ENCODE data around the gene TRAPPC2.

Gene TRAPPC2

DNA sequence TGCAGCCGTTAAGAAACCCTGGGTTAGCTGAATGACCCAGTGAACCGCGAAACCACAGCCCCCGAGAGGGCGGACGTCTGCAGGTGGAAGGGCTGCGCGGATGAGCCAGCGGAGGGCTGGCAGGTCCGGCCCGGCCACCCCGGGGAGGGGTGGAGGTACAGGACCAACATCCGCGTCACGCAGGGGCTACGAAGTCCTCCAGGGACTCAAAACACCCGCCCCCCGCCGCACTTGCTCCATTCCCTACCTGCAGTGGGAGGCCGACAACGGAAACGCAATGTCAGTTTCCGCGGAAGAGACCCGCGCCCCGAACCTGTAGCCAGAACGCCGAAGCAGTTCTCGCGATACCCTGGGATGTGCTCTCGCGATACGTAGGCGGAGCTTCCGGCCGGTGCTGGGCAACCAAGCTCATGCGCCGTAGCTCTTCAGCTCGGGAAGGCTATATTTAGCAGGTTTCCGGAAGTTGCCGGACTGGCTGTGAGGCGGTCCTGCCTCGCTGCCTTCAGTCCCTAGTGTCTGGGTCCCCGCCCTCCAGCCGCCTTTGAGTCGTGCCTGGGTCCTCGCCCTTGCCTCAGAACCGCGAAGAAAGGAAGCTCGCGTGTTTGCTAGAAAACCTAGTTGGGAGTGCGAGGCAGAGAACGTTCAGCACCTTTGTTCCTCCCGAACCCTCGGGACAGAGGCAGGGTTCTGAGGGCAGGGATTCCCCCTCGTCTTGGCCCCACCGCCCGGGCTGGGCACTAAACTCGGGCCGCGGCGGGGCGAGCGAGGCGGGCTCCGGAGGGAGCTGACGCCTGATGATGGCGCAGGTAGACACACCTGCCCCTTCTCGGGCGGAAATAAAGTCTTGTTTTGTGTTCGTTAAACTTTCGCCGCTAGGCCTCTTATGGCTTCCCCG, at the start of gene TRAPPC2, which contains the start of gene OFD1:
TSS of gene TRAPPC2 (minus strand) at position 343 of the 895 bp plus-strand sequence. CDS start 14,657 bp downstream, outside the sequence.
TSS of gene OFD1 (plus strand) at position 471 of the 895 bp plus-strand sequence. CDS start at position 795, 324 bp downstream.
- TF ChIP-seq, protein P1, sequence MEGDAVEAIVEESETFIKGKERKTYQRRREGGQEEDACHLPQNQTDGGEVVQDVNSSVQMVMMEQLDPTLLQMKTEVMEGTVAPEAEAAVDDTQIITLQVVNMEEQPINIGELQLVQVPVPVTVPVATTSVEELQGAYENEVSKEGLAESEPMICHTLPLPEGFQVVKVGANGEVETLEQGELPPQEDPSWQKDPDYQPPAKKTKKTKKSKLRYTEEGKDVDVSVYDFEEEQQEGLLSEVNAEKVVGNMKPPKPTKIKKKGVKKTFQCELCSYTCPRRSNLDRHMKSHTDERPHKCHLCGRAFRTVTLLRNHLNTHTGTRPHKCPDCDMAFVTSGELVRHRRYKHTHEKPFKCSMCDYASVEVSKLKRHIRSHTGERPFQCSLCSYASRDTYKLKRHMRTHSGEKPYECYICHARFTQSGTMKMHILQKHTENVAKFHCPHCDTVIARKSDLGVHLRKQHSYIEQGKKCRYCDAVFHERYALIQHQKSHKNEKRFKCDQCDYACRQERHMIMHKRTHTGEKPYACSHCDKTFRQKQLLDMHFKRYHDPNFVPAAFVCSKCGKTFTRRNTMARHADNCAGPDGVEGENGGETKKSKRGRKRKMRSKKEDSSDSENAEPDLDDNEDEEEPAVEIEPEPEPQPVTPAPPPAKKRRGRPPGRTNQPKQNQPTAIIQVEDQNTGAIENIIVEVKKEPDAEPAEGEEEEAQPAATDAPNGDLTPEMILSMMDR (IDR thresholded peaks at IDR 0.05) = no peak

DNA sequence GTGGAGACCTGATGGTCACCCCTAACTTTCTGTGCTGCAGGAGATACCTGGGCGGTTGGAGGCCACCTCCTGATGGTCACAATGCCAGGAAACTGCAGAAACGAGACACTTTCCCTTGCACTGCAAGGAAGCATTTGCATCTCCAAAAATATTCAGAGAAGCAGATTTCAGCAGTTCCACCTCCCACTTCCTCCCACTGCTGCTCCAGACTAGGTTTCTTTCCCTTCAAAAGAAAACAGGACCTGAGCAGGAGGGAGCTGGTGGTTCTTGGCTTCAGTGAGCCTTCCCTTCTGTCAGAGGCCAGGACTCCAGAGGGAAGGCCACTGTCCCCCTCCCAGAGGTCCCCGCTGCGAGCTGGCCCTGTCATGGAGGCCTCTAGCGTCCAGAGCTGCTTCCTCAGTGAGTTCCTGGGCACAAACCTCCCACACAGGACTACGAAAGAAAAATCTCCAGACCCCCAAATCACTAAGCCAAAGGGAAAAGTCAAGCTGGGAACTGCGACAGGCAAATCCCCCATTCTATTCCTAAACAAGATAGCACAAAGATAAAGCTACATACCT, 46.5 kb upstream of the TRAPPC2 start:
- TF ChIP-seq, protein P1 (IDR thresholded peaks at IDR 0.05) = no peak

GRCh38 chrX:13778916-13779315, 44.5 kb upstream of the TRAPPC2 start:
- TF ChIP-seq, protein P1 (IDR thresholded peaks at IDR 0.05) = no peak

GRCh38 chrX:13776387-13776786, 42.0 kb upstream of the TRAPPC2 start:
- TF ChIP-seq, protein P1 (IDR thresholded peaks at IDR 0.05) = no peak

DNA sequence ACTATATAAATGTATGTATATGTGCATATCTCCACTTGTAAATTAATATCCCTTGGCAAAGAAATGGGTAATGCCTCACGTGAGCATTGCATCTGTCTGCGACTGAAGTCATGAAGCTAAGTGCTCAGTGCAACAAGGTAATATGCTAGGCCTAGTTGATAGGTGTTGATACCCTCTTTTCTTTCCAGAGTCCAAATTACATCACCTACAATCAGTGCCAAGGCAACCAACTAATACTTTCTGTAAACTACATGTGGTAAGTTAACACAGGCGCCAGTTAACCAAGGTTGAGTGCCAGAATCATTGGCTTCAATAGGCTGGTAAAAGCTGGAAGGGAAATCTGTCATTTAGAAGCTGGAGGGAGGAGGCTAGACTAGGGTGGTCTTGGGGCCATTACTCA, 41.4 kb upstream of the TRAPPC2 start:
- TF ChIP-seq, protein P1 (IDR thresholded peaks at IDR 0.05) = no peak

DNA sequence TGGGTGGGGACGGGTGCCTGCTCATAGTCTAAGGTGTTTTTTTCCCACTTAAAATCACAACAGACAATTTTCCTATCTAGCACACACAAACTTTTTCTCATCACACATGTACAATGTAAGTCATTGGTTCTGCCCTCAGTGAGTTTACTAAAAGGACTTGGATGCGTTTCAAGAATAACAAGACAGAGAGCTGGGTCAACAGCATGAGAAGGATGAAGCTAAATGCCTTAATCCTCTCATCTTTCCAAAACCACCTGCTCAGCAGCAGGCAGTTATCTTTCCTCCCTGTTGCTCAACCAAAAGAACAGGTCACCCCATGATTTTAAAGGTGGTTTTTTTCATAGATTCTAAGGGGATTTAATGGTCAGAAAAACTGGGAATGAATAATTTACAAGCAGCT, 40.3 kb upstream of the TRAPPC2 start:
- TF ChIP-seq, protein P1 (IDR thresholded peaks at IDR 0.05) = no peak

- TF ChIP-seq, protein P1 (IDR thresholded peaks at IDR 0.05) = no peak
Measured at GRCh38 chrX:13770013-13770535, 35.7 kb upstream of the TRAPPC2 start.
